NCI-H2081 treated with DMSO at 0.1 percent for 48 hours (cell line): Measurements from ENCODE around the gene KRTAP24-1.

Experiments
- DNase-seq: peaks from one replicate; lab custom pipeline; 2025; lab: John Stamatoyannopoulos, UW

Gene KRTAP24-1, protein sequence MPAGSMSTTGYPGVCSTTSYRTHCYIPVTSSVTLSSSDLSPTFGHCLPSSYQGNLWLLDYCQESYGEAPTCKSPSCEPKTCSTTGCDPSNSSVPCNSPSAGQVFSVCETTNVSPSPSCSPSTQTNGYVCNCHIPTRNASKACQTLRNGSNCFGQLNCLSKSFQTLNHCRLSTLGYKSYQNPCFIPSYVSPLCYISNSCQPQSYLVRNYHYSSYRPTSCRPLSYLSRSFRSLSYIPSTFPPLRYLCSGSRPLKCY

GRCh38 chr21:30282850-30283249 lies at the start of gene KRTAP24-1:
Gene KRTAP24-1, minus strand, starts transcription at chr21:30282950. Its CDS starts 18 bp downstream, at chr21:30282932.
- no peak for DNase-seq

- no peak for DNase-seq
These were observed 46.6 kb upstream of the KRTAP24-1 start for GRCh38 chr21:30329203-30329875.

DNA sequence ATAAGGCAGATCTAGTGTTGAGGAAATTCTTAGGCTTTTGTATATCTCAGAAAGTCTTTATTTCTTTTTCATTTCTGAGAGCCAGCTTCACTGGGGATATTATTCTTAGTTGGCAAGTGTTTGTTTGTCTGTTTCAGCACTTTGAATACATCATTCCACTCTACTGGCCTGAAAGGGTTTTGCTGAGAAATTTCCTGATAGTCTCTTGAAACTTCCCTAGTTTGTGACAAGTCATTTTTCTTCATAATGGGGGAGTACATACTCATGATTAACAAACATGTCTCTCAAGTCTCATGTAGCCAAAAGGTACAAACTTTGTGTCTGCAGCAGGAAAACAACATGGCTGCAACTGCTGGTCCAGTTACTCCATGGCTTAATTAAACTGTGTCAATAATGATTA lies 43.6 kb upstream of the KRTAP24-1 start:
- no peak for DNase-seq

DNA sequence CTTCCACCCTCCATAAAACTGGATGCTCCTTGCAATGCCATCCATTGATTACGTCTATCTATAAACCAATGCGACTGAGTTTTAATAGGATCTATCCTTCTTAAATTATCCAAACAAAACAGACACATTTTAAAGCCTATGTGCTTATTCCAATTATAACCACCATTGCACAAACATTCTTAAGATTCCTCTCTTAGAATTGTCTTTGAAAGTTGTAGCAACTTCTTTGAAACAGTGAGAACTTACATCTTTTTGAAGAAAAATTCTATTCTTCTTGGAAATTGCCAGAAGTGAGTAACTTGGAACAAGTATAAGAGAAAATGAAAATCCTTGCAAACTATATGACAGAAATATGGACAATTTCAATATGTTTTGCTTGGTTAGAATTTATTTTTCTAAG lies 37.5 kb upstream of the KRTAP24-1 start, which contains the start of gene KRTAP26-1:
Gene KRTAP26-1 (minus strand): TSS at position 101 of the 400 bp plus-strand sequence. CDS start 280 bp downstream, outside the sequence.
- DNase-seq: no peak

DNA sequence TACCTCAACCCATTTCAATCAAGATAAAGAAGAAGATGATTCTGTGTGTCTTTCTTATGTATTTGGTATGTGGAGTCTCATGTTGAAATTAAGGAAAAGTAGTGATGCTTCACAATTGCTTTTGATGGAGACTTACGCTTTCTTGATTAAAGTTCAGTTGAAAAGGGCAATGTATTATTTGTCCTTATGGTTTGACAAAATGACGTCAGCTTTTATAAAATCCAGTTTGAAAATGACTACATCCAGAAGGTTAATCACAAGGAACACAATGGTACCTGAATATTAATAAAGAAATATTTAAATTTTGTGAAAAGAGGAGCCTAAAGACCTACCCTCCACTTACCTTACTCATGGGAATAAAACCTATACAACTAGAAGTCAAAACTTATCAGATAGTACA lies 33.0 kb upstream of the KRTAP24-1 start:
- no peak for DNase-seq

DNA sequence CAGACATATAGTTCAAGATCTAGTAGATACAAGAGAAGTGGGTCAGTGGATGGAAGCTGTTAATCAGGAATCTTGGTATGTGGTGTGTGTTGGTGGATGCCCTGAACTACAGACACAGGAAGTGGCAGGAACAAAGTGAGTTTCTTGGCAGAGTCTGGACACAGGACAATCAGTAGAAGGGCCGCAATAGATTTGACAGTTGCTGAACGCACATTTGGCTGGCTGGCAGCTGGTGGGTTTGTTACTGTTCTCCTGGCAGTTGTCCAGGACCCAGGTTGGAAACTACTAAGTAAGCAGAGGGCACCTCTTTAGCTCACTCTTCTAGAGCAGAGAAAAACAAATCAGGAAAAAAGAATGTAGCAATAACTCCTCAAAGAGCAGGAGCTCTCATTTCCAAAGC lies 24.1 kb upstream of the KRTAP24-1 start:
- no peak for DNase-seq

DNA sequence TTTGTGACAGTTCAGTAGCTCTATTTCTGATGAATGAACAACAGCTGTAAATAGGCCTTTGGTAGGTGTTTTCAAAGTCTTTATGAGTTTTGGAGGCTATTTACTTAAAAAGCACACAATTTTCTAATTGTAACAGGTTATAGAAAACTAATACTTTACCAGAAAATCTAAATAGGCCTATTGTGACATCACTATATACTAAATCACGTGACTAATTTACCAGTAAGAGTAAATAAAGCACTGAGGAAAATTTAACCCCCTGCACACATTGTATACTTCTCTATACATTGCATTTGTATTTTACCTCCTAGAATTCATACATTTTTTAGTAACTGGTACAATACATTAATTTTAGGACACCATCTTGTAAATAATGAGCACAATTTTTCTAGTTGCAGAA lies 22.4 kb upstream of the KRTAP24-1 start:
- no peak for DNase-seq

DNA sequence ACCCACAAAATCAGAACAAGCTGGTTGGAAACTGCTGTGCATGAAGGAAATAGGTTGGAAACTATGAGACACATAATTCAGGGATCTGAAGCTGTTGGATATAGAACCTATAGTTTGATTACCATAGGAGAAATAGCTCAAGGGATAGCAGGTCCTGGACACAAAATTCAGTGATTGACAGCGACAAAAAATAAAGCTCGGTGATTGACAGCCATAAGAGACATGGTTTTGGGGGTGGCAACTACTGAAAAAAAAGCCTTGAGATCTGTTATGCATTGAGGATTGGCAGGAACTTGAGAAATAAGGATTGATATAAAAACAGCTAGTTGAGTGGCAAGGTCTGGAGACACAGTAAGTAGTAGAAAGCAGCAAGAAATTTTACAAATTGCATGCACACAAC lies 6.5 kb upstream of the KRTAP24-1 start, which contains the start of gene KRTAP25-1:
Gene KRTAP25-1 (minus strand): TSS at position 300 of the 400 bp plus-strand sequence. CDS start 24 bp downstream, at position 276.
- no peak for DNase-seq

DNA sequence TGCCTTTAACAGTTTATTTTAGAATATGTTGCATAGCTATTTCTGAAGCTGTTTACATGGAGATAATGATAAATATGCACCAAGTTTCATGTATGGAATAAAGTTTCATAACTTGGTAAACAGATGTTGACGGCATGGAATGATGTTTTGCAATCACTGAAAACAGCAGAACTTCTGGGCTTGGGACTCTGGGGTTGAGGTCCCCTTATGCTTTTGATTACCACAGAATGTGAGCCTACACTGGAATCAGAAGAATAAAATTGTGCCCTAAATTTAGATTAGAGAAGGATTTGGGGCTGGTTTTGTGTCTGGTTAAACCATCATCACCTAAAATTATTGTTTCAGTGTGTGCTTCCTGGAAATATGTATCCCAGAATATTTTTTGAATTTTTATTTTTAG lies 11.1 kb downstream of the KRTAP24-1 start:
- DNase-seq: no peak

DNA sequence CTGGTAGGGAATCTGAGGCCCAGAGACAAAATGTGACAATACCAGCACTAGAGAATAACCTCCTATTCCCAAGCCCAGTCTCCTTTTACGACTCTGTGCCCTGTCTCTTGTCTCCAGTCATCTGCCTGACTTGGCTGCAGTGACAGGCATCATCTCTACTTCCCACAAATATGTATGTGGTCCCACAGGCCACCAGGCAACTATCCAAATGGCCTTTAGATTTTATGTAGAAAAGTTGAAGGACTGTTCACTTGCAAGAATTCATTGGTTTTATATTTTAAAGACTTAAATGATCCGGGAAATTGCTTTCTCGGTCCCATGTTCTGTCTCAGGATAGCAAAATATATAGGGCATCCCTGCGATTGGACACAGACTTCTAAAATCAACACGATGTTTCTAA lies 11.6 kb downstream of the KRTAP24-1 start:
- no peak for DNase-seq

- no peak for DNase-seq
These were observed 12.8 kb downstream of the KRTAP24-1 start for GRCh38 chr21:30269803-30270530.

GRCh38 chr21:30268608-30269197 lies 14.0 kb downstream of the KRTAP24-1 start:
- no peak for DNase-seq

DNA sequence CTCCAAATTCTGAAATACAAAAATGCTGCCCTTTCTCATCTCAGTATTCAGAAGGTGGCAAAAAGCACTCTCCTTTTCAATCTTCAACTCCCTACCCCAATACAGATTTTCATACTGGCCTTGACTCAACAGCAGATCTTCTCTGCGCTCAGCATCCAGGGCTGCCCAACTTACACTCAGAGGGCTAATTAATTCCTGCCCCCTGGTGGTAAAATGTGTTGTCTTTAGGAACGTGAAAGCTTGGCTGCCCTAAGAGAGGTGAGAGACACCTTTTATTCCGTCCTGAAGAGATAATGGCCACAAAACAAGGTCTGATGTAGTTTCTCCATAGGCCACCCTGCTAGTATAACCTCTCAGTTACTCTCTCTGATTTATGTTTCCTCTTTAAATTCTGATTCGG lies 25.0 kb downstream of the KRTAP24-1 start:
- DNase-seq: no peak

- DNase-seq: no peak
These were observed 26.6 kb downstream of the KRTAP24-1 start for GRCh38 chr21:30256100-30256499.

DNA sequence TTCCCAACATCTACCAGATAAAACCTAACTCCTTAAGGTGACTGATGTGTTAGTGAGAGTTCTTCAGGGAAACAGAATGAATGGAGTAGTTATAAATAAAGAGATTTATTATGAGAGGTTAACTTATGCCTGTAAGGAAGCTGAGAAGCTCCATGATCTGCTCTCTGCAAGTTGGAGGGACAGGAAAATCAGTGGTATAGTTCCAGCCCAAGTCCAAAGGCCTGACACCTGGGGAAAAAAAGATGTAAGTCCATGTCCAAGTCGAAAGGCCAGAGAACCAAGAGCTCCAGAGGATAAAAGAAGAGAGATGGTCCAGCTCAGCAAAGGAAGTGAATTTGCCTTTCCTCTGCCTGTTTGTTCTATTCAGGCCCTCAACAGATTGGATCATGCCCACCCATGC lies 27.1 kb downstream of the KRTAP24-1 start:
- DNase-seq: no peak

GRCh38 chr21:30251781-30252180 lies 31.0 kb downstream of the KRTAP24-1 start:
- no peak for DNase-seq

DNA sequence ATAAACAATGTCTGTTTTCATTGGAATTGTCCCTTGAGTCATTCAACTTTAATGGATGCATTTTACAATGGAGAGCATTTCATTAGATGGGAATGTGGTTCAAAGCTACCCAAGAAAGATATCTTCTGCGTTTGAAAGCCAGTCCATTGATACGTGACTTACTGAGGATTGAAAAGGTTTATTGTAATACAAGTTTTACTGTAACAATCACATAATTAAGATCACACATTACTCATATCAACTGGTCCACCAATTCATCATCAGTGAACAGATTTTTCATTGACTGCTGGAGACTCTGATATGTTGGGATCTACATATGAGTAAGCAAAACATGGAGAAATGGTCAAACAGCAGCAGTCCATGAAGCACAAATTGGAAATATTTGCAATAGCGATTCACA lies 32.8 kb downstream of the KRTAP24-1 start:
- DNase-seq: no peak

DNA sequence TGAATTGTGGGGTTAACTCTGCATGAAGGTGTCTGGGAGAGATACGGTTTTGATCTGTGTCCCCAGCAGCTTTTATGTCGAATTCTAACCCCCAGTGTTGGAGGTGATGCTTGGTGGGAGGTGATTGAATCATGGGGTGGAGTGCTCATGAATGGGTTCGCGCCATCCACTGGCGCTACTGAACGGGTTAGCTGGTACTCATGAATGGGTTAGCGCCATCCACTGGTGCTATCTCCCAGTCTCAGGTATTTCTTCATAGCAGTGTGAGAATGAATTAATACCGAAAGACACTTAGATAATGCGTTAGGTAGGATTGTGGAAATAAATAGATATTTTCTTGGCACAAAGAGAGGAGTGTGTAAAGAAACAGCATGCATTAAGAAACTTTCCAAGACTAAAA lies 33.9 kb downstream of the KRTAP24-1 start:
- DNase-seq: no peak

DNA sequence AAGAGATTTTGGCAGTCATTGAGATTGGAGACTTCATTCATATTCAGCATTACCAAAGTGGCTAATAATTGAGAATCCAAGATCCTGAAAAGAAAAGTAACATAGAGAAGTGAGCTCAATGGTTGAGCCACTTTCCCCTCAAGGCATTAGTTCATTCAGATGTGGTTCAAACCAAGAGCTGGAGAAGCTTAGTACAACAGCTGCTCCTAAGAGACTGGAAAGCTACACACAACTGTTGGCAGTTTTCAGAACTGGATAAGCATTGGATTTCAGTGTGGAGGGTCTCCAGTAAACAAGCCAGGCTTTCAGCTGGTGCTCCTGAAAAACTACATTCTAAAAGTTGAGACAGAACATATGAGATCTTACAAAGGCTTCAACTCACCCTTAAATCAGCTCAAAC lies 37.7 kb downstream of the KRTAP24-1 start:
- no peak for DNase-seq

DNA sequence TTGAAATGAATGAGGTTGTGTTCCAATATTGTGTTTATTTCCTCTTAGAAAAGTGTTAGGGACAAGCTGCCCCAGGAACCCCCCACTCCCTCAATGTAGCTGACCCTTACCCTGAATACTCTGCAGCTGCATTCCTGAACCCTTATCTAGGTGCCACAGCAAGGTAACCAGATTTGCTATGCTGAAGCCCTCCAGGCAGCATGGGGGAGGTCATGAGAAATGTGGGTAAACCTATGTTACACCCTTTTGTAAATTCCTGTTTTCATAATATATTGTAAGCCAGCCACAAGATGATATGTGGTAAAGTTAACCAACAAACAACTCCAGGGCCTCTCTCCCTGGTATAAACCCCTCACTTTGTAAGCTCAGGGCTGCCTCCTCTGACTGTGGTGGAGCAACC lies 39.1 kb downstream of the KRTAP24-1 start:
- no peak for DNase-seq

- DNase-seq: no peak
These were observed 42.1 kb downstream of the KRTAP24-1 start for GRCh38 chr21:30240661-30241060.

GRCh38 chr21:30238168-30238567 lies 44.6 kb downstream of the KRTAP24-1 start:
- DNase-seq: no peak

GRCh38 chr21:30234643-30235042 lies 48.1 kb downstream of the KRTAP24-1 start:
- no peak for DNase-seq
